ENCODE measurements around the gene TARS3.

- TF ChIP-seq CTCF (IDR thresholded peaks at IDR 0.05): no peak
- TF ChIP-seq POLR2A (IDR thresholded peaks at IDR 0.05): no peak
These were observed 800 bp upstream of the TARS3 start for GRCh38 chr15:101725073-101725472.

Measured in heart left ventricle (tissue), 13 donors.